KMS-11 (cell line): ENCODE data around the gene ZNF423.

Source experiments
- H2AFZ ChIP-seq: fragments of 200-600 bp; sonication (generic); 2 replicates; pipeline ENCODE4 v1.6.1; 2016; ENCODE audit warnings: antibody characterized with exemption, mixed run types, low read depth
- H3K27ac ChIP-seq: fragments of 200-600 bp; sonication (generic); 2 replicates; pipeline ENCODE4 v1.6.1; 2016; ENCODE audit warnings: mild to moderate bottlenecking, mixed run types
- H3K27me3 ChIP-seq: fragments of 200-600 bp; sonication (generic); 2 replicates; pipeline ENCODE4 v1.6.1; 2017; ENCODE audit warnings: mild to moderate bottlenecking, low read depth, mixed run types, moderate library complexity; ENCODE audit not compliant: insufficient read depth
- H3K36me3 ChIP-seq: fragments of 200-600 bp; sonication (generic); 2 replicates; pipeline ENCODE4 v1.6.1; 2017; ENCODE audit warnings: mild to moderate bottlenecking, mixed run types; ENCODE audit not compliant: insufficient read depth
- H3K4me1 ChIP-seq: fragments of 200-600 bp; sonication (generic); 2 replicates; pipeline ENCODE4 v1.6.1; 2016; ENCODE audit warnings: mild to moderate bottlenecking, low read depth, mixed run types; ENCODE audit not compliant: poor library complexity, severe bottlenecking
- H3K4me2 ChIP-seq: fragments of 200-600 bp; sonication (generic); 2 replicates; pipeline ENCODE4 v1.7.0; 2016; ENCODE audit warnings: mild to moderate bottlenecking, mixed run types
- H3K4me3 ChIP-seq: fragments of 200-600 bp; sonication (generic); IDR thresholded peaks from 2 replicates; pipeline ENCODE4 v1.6.1; 2017; ENCODE audit warnings: low read depth, low read length, mixed read lengths; ENCODE audit not compliant: insufficient read depth
- H3K79me2 ChIP-seq: fragments of 200-600 bp; sonication (generic); 2 replicates; pipeline ENCODE4 v1.6.1; 2016; ENCODE audit warnings: low read depth, mixed run types; ENCODE audit not compliant: insufficient read depth
- H3K9ac ChIP-seq: fragments of 200-600 bp; sonication (generic); 2 replicates; pipeline ENCODE4 v1.6.1; 2016; ENCODE audit warnings: mild to moderate bottlenecking, mixed run types
- H4K20me1 ChIP-seq: fragments of 200-600 bp; sonication (generic); 2 replicates; pipeline ENCODE4 v1.6.1; 2016; ENCODE audit warnings: mild to moderate bottlenecking, mixed run types; ENCODE audit not compliant: insufficient read depth
- TF ChIP-seq, protein P1 (sequence below): fragments of 200-600 bp; sonication (generic); conservative IDR thresholded peaks from 2 replicates; pipeline ENCODE4 v1.6.1; 2017; ENCODE audit warnings: low read depth, mild to moderate bottlenecking, antibody characterized with exemption, low read length, moderate library complexity, mixed read lengths

Gene ZNF423

GRCh38 chr16:49799172-49799571 is 56.7 kb downstream of the ZNF423 start:
- H2AFZ ChIP-seq: no peak overlapping the region
- H3K79me2 ChIP-seq: no peaks in the 10 kb centered on the region
- no peaks in the 10 kb centered on the region for H3K27me3 ChIP-seq
- H3K4me1 ChIP-seq: no peaks in the 10 kb centered on the region
- TF ChIP-seq, protein P1, sequence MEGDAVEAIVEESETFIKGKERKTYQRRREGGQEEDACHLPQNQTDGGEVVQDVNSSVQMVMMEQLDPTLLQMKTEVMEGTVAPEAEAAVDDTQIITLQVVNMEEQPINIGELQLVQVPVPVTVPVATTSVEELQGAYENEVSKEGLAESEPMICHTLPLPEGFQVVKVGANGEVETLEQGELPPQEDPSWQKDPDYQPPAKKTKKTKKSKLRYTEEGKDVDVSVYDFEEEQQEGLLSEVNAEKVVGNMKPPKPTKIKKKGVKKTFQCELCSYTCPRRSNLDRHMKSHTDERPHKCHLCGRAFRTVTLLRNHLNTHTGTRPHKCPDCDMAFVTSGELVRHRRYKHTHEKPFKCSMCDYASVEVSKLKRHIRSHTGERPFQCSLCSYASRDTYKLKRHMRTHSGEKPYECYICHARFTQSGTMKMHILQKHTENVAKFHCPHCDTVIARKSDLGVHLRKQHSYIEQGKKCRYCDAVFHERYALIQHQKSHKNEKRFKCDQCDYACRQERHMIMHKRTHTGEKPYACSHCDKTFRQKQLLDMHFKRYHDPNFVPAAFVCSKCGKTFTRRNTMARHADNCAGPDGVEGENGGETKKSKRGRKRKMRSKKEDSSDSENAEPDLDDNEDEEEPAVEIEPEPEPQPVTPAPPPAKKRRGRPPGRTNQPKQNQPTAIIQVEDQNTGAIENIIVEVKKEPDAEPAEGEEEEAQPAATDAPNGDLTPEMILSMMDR: no peak
- no peaks in the 10 kb centered on the region for H4K20me1 ChIP-seq
- no peak overlapping the region for H3K9ac ChIP-seq
- H3K4me2 ChIP-seq: no peak overlapping the region
- H3K27ac ChIP-seq: no peak overlapping the region
- H3K4me3 ChIP-seq: no peak overlapping the region
- no peaks in the 10 kb centered on the region for H3K36me3 ChIP-seq

GRCh38 chr16:49795513-49795912 is 60.4 kb downstream of the ZNF423 start:
- H3K4me2 ChIP-seq: no peak overlapping the region

GRCh38 chr16:49793244-49793643 is 62.7 kb downstream of the ZNF423 start:
- TF ChIP-seq, protein P1: no peak
- Histone ChIP-seq H4K20me1 (no peaks in the 10 kb centered on the region), H3K27me3 (no peaks in the 10 kb centered on the region), H2AFZ (no peak overlapping the region), H3K4me1 (no peaks in the 10 kb centered on the region), H3K4me3 (no peak overlapping the region), H3K9ac (no peak overlapping the region), H3K36me3 (no peaks in the 10 kb centered on the region), H3K79me2 (no peaks in the 10 kb centered on the region), H3K27ac (no peak overlapping the region), H3K4me2 (no peak overlapping the region)

More at GRCh38 chr16:49795513-49795912, 60.4 kb downstream of the ZNF423 start:
- Histone ChIP-seq H3K27ac (no peak overlapping the region), H3K79me2 (no peaks in the 10 kb centered on the region), H4K20me1 (no peaks in the 10 kb centered on the region), H3K36me3 (no peaks in the 10 kb centered on the region), H3K4me1 (no peaks in the 10 kb centered on the region), H3K9ac (no peak overlapping the region), H2AFZ (no peak overlapping the region), H3K4me3 (no peak overlapping the region), H3K27me3 (no peaks in the 10 kb centered on the region)
- TF ChIP-seq, protein P1: no peak

GRCh38 chr16:49789616-49790015 is 66.3 kb downstream of the ZNF423 start:
- Histone ChIP-seq H3K27ac (no peak overlapping the region), H3K4me2 (no peak overlapping the region), H3K9ac (no peak overlapping the region), H3K36me3 (no peaks in the 10 kb centered on the region), H2AFZ (no peak overlapping the region), H3K4me3 (no peak overlapping the region), H3K27me3 (no peaks in the 10 kb centered on the region), H3K4me1 (no peaks in the 10 kb centered on the region), H4K20me1 (no peaks in the 10 kb centered on the region), H3K79me2 (no peaks in the 10 kb centered on the region)
- TF ChIP-seq, protein P1: no peak

GRCh38 chr16:49788986-49789385 is 66.9 kb downstream of the ZNF423 start:
- Histone ChIP-seq H3K4me3 (no peak overlapping the region), H4K20me1 (no peaks in the 10 kb centered on the region), H3K4me1 (no peaks in the 10 kb centered on the region), H3K79me2 (no peaks in the 10 kb centered on the region), H3K4me2 (no peak overlapping the region), H2AFZ (no peak overlapping the region), H3K27me3 (no peaks in the 10 kb centered on the region), H3K36me3 (no peaks in the 10 kb centered on the region), H3K9ac (no peak overlapping the region), H3K27ac (no peak overlapping the region)
- TF ChIP-seq, protein P1: no peak
